GM12873 (cell line): ENCODE data around the gene NSUN4.

ENCODE experiments used
- CTCF ChIP-seq: IDR thresholded peaks from 2 replicates; pipeline ENCODE4 v1.5.1; 2012; ENCODE audit warnings: low read depth, mild to moderate bottlenecking, moderate library complexity, low read length, control low read depth; ENCODE audit not compliant: insufficient read depth; ENCODE audit errors: missing control alignments

The NSUN4 gene

DNA sequence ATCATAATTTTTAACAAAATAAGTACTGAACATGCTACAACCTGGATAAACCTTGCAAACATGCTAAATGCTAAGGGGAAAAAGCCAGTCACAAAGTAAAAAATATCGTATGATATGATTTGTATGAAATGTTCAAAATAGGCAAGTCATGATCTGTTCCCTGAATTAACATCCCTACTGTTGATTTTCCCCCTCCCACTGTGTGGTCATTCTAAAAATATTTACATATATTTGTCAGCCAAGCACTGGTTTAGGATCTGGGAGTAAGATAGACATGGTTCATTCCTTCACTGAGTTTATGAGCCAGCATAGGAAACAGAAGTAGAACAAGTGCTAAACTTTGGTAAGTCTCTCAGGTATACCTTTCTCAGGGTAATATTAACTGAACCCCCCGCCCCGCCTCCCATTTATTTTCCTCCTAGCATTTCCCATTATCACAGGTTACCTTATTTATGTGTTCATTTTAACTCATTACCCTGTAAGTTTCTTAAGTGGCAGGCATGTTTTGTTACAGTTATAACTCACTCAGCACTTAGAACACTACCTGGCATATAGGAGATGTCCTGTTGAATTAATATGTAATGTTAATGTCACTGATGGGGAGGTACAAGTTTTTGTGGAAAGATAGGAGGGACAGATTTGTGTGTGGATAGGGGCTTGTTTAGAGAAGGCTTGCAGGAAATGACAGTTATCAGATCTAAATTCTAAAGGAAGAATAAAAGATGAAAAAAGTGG, 24.8 kb upstream of the NSUN4 start:
- TF ChIP-seq CTCF = no peak

GRCh38 chr1:46317323-46317722, 23.3 kb upstream of the NSUN4 start:
- TF ChIP-seq CTCF = no peak

DNA sequence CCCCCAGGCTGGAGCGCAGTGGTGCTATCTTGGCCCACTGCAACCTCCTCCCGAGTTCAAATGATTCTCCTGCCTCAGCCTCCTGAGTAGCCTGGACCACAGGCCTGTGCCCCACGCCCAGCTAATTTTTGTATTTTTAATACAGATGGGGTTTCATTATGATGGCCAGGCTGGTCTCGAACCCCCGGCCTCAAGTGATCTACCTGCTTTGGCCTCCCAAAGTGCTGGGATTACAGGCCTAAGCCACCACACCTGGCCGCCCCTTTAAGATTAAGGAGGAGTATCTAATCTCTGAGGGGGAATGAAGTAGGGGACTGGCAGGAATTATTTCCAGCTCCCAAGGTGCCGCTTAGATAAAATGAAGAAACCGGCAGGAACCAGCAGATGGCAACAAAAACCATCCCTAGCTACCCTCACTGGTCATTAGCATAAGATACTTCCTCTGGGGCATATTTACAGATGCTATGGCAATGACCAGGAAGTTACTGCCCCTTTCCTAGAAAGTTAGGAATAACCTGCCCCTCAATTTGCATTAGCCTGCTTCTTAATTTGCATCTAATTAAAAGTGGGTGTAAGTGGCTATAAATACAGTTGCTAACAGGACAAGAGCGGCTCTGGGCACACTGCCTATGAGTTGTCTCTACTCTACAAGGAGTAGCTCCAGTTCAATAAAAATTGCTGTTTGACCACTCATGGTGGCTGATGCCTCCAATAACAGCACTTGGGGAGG, 7.1 kb upstream of the NSUN4 start:
- TF ChIP-seq CTCF = peak; percentile 50

DNA sequence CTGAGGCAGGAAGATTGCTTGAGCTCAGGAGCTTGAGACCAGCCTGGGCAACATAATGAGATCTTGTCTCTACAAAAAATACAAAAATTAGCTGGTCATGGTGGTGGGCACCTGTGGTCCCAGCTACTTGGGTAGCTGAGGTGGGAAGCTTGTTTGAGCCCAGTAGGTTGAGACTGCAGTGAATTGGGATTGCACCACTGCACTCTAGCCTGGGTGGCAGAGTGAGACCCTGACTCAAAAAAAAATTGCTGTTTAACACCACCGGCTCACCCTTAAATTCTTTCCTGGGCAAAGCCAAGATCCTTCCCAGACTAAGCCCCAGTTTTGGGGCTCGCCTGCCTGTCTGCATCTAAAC, 6.6 kb upstream of the NSUN4 start:
- TF ChIP-seq CTCF = no peak

- TF ChIP-seq CTCF = no peak
These were observed 5.5 kb upstream of the NSUN4 start for GRCh38 chr1:46335081-46335480.

- TF ChIP-seq CTCF = no peak
These were observed 846 bp downstream of the NSUN4 start for GRCh38 chr1:46341222-46342083.
